SK-N-SH treated with all-trans-retinoic acid at 6 μM for 48 hours (cell line): ENCODE data around the gene KCNJ9.
A peak's percentile ranks its signal among the peaks of the same experiment; 100 is the strongest.

Experiments used
- ATAC-seq: fragments of 200-7000 bp; cut with Tn5 transposase; 3 replicates; pipeline ENCODE4 v1.9.1; 2020; ENCODE audit warnings: mild to moderate bottlenecking, moderate library complexity
- ARNTL ChIP-seq: fragments of 450-650 bp; formaldehyde crosslinking; IDR thresholded peaks from 2 replicates; pipeline ENCODE4 v1.5.0; 2020; ENCODE audit warnings: low read depth, mild to moderate bottlenecking, moderate library complexity, borderline replicate concordance
- BACH2 ChIP-seq: fragments of 250-450 bp; sonication (Bioruptor Pico); IDR thresholded peaks from 2 replicates; pipeline ENCODE4 v1.9.0; 2021; ENCODE audit warnings: mild to moderate bottlenecking, borderline replicate concordance
- CSDC2 ChIP-seq: fragments of 250-450 bp; sonication (Bioruptor Pico); IDR thresholded peaks from 2 replicates; pipeline ENCODE4 v1.5.0; 2020; ENCODE audit warnings: mild to moderate bottlenecking, moderate library complexity
- ESRRG ChIP-seq: fragments of 250-450 bp; sonication (Bioruptor Pico); IDR thresholded peaks from 2 replicates; pipeline ENCODE4 v1.6.1; 2021; ENCODE audit warnings: mild to moderate bottlenecking
- GLIS3 ChIP-seq: fragments of 250-450 bp; sonication (Bioruptor Pico); IDR thresholded peaks from 2 replicates; pipeline ENCODE4 v1.5.0; 2020; ENCODE audit warnings: mild to moderate bottlenecking, moderate library complexity
- ISL1 ChIP-seq: fragments of 250-450 bp; sonication (Bioruptor Pico); IDR thresholded peaks from 2 replicates; pipeline ENCODE4 v2.1.2; 2022; ENCODE audit warnings: mild to moderate bottlenecking, moderate library complexity
- OSR1 ChIP-seq: fragments of 250-450 bp; sonication (Bioruptor Pico); IDR thresholded peaks from 2 replicates; pipeline ENCODE4 v1.8.0; 2022; ENCODE audit warnings: moderate library complexity, mild to moderate bottlenecking, inconsistent platforms
- PATZ1 ChIP-seq: fragments of 250-450 bp; sonication (Bioruptor Pico); IDR thresholded peaks from 2 replicates; pipeline ENCODE4 v1.8.0; 2020; ENCODE audit warnings: mild to moderate bottlenecking, moderate library complexity, borderline replicate concordance
- POU6F1 ChIP-seq: fragments of 250-450 bp; sonication (Bioruptor Pico); IDR thresholded peaks from 2 replicates; pipeline ENCODE4 v1.8.0; 2021; ENCODE audit warnings: low read depth, mild to moderate bottlenecking, moderate library complexity, borderline replicate concordance
- PPARA ChIP-seq: fragments of 250-450 bp; sonication (Bioruptor Pico); IDR thresholded peaks from 2 replicates; pipeline ENCODE4 v1.5.0; 2020; ENCODE audit warnings: mild to moderate bottlenecking, borderline replicate concordance
- SNAI2 ChIP-seq: fragments of 250-450 bp; sonication (Bioruptor Pico); IDR thresholded peaks from 2 replicates; pipeline ENCODE4 v1.5.0; 2020; ENCODE audit warnings: mild to moderate bottlenecking, moderate library complexity
- TCF4 ChIP-seq: fragments of 250-450 bp; sonication (Bioruptor Pico); IDR thresholded peaks from 2 replicates; pipeline ENCODE4 v1.8.0; 2021; ENCODE audit warnings: mild to moderate bottlenecking, moderate library complexity, borderline replicate concordance
- TOX ChIP-seq: fragments of 250-450 bp; sonication (Bioruptor Pico); IDR thresholded peaks from 2 replicates; pipeline ENCODE4 v1.8.0; 2021; ENCODE audit warnings: mild to moderate bottlenecking, moderate library complexity, borderline replicate concordance
- TSHZ2 ChIP-seq: fragments of 250-450 bp; sonication (Bioruptor Pico); IDR thresholded peaks from 2 replicates; pipeline ENCODE4 v1.5.0; 2020; ENCODE audit warnings: mild to moderate bottlenecking, moderate library complexity
- ZC3H10 ChIP-seq: fragments of 250-450 bp; sonication (Bioruptor Pico); IDR thresholded peaks from 2 replicates; pipeline ENCODE4 v1.5.1; 2021; ENCODE audit warnings: mild to moderate bottlenecking, moderate library complexity
- ZFP3 ChIP-seq: fragments of 250-450 bp; sonication (Bioruptor Pico); IDR thresholded peaks from 2 replicates; pipeline ENCODE4 v1.5.0; 2020; ENCODE audit warnings: mild to moderate bottlenecking, moderate library complexity
- ZFP30 ChIP-seq: fragments of 450-650 bp; formaldehyde crosslinking; IDR thresholded peaks from 2 replicates; pipeline ENCODE4 v1.5.0; 2022; ENCODE audit warnings: mild to moderate bottlenecking, moderate library complexity
- ZNF565 ChIP-seq: fragments of 450-650 bp; formaldehyde crosslinking; conservative IDR thresholded peaks from 2 replicates; pipeline ENCODE4 v1.5.0; 2020; ENCODE audit warnings: low read depth, mild to moderate bottlenecking, moderate library complexity
- ZNF70 ChIP-seq: fragments of 450-650 bp; formaldehyde crosslinking; IDR thresholded peaks from 2 replicates; pipeline ENCODE4 v1.5.0; 2020; ENCODE audit warnings: mild to moderate bottlenecking, moderate library complexity
- ZNF8 ChIP-seq: fragments of 450-650 bp; formaldehyde crosslinking; IDR thresholded peaks from 2 replicates; pipeline ENCODE4 v1.5.0; 2020; ENCODE audit warnings: mild to moderate bottlenecking, moderate library complexity
- TF ChIP-seq, protein P1 (sequence below): fragments of 250-450 bp; sonication (Bioruptor Pico); IDR thresholded peaks from 2 replicates; pipeline ENCODE4 v1.5.1; 2020; ENCODE audit warnings: low read depth, mild to moderate bottlenecking, moderate library complexity
- TF ChIP-seq, protein P2 (sequence below): fragments of 250-450 bp; sonication (Bioruptor Pico); IDR thresholded peaks from 2 replicates; pipeline ENCODE4 v1.5.1; 2021; ENCODE audit warnings: mild to moderate bottlenecking, moderate library complexity

The KCNJ9 gene

DNA sequence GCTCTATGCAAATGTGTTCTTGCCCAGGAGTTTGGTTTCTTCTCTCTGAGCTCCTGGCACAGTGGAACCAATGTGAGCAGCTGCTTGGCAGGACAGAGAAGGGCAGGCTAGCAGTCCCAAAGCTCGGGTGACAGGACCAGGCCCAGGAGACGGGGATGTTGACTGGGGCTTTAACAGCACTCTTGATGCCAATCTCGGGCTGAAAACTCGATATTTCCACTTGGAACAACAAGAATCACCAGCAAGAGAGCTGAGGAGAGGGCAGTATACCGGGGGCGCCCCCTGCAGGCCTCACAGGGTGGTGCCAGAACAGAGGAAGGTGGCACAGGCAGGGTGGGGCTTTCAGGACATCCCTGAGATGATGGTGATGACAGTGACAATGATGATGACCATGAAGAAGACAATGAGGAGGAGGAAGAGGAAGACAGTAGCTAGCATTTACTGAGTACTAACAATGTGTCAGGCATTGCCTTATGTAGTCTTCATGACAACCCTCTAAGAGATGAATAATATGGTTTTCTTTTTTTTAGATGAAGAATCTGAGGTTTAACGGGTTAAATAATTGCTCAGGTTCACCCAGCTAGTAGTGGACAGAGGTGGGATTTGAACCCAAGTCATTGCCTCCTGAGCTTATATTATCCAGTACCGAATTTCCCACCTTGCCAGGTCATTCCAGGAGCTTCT, 2.7 kb upstream of the KCNJ9 start:
- ATAC-seq = peak; percentile 88

DNA sequence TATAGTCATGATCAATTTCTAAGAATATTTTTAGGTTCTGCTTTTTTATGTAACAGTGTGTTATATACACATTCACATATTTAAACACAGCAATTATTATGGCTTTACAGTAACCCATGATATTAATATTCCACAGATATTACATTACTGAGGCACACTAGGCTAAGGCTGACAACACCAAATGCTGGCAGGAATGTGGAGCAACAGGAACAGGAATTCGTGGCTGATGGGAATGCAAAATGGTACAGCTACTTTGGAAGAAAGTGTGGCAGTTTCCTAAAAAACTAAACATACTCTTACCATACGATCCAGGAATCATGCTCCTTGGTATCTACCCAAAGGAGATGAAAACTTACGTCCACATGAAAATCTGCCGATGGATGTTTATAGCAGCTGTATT, 1.9 kb upstream of the KCNJ9 start:
- no peak for ATAC-seq
- TF ChIP-seq, protein P1, sequence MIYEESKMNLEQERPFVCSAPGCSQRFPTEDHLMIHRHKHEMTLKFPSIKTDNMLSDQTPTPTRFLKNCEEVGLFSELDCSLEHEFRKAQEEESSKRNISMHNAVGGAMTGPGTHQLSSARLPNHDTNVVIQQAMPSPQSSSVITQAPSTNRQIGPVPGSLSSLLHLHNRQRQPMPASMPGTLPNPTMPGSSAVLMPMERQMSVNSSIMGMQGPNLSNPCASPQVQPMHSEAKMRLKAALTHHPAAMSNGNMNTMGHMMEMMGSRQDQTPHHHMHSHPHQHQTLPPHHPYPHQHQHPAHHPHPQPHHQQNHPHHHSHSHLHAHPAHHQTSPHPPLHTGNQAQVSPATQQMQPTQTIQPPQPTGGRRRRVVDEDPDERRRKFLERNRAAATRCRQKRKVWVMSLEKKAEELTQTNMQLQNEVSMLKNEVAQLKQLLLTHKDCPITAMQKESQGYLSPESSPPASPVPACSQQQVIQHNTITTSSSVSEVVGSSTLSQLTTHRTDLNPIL (CRISPR knock-in tag) = no peak
- no peak for TF ChIP-seq ZFP3 (CRISPR knock-in tag)
- TF ChIP-seq ARNTL (CRISPR knock-in tag) = no peak
- TF ChIP-seq ZFP30 (CRISPR knock-in tag) = no peak
- TF ChIP-seq SNAI2 (CRISPR knock-in tag) = no peak
- TF ChIP-seq, all 23 proteins: peak for 0

More for the DNA sequence above, 2.7 kb upstream of the KCNJ9 start:
- TF ChIP-seq ESRRG (CRISPR knock-in tag) = no peak
- TF ChIP-seq SNAI2 (CRISPR knock-in tag) = no peak
- TF ChIP-seq, protein P2, sequence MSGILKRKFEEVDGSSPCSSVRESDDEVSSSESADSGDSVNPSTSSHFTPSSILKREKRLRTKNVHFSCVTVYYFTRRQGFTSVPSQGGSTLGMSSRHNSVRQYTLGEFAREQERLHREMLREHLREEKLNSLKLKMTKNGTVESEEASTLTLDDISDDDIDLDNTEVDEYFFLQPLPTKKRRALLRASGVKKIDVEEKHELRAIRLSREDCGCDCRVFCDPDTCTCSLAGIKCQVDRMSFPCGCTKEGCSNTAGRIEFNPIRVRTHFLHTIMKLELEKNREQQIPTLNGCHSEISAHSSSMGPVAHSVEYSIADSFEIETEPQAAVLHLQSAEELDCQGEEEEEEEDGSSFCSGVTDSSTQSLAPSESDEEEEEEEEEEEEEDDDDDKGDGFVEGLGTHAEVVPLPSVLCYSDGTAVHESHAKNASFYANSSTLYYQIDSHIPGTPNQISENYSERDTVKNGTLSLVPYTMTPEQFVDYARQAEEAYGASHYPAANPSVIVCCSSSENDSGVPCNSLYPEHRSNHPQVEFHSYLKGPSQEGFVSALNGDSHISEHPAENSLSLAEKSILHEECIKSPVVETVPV (CRISPR knock-in tag) = no peak
- TF ChIP-seq OSR1 (CRISPR knock-in tag) = no peak
- no peak for TF ChIP-seq ZFP3 (CRISPR knock-in tag)
- TF ChIP-seq ZNF8 (CRISPR knock-in tag) = no peak
- TF ChIP-seq, protein P1 (CRISPR knock-in tag) = no peak
- no peak for TF ChIP-seq ZNF70 (CRISPR knock-in tag)
- TF ChIP-seq BACH2 (CRISPR knock-in tag) = no peak
- no peak for TF ChIP-seq ISL1 (CRISPR knock-in tag)
- no peak for TF ChIP-seq GLIS3
- no peak for TF ChIP-seq PPARA (CRISPR knock-in tag)
- TF ChIP-seq TCF4 (CRISPR knock-in tag) = no peak
- TF ChIP-seq ZC3H10 (CRISPR knock-in tag) = no peak
- no peak for TF ChIP-seq ZFP30 (CRISPR knock-in tag)

- TF ChIP-seq, protein P1 (CRISPR knock-in tag) = no peak
- TF ChIP-seq TSHZ2 = no peak
- TF ChIP-seq ZC3H10 (CRISPR knock-in tag) = no peak
- TF ChIP-seq ESRRG (CRISPR knock-in tag) = no peak
- TF ChIP-seq ZNF565 (CRISPR knock-in tag) = no peak
- TF ChIP-seq POU6F1 (CRISPR knock-in tag) = no peak
- no peak for TF ChIP-seq TCF4 (CRISPR knock-in tag)
- TF ChIP-seq ISL1 (CRISPR knock-in tag) = no peak
- TF ChIP-seq PATZ1 (CRISPR knock-in tag) = no peak
- TF ChIP-seq SNAI2 (CRISPR knock-in tag) = no peak
- TF ChIP-seq CSDC2 (CRISPR knock-in tag) = no peak
- no peak for TF ChIP-seq BACH2 (CRISPR knock-in tag)
- no peak for TF ChIP-seq TOX (CRISPR knock-in tag)
- no peak for TF ChIP-seq ZFP30 (CRISPR knock-in tag)
- TF ChIP-seq ZNF70 (CRISPR knock-in tag) = no peak
- TF ChIP-seq, protein P2 (CRISPR knock-in tag) = no peak
- no peak for ATAC-seq
These were observed 797 bp upstream of the KCNJ9 start for GRCh38 chr1:160080381-160081100.
